ENCODE results near the gene MYOCOS. TPM values are rescaled to one million over a fixed set of nuclear protein-coding genes. Genes with fewer than 3 reads are reported as not detected.
"Not testable (repeated sequence)": the region's sequence is repeated elsewhere in the genome, so short reads cannot be mapped to it uniquely, and the experiment has no call there.

Gene MYOCOS
- total RNA-seq, 2 donors from 2014 or later = not detected

- no peaks in the 10 kb centered on the region for H3K27me3 ChIP-seq
- peak in 1 of 2 donors; percentile 5 for TF ChIP-seq CTCF (IDR thresholded peaks at IDR 0.05)
- no peaks in the 10 kb centered on the region for H3K9me3 ChIP-seq
- peaks cover 0 to 37% of the 10 kb centered on the region in 2 donors for H3K4me1 ChIP-seq
- H3K27ac ChIP-seq = peak overlapping the region; percentile 72 to 75
- DNase-seq (ENCODE audit: low spot score) = no peak
- H3K4me3 ChIP-seq = peak overlapping the region in 1 of 2 donors; percentile 24
- no peaks in the 10 kb centered on the region for H3K36me3 ChIP-seq
Measured at GRCh38 chr1:171655746-171656116, 33.7 kb downstream of the MYOCOS start.

DNA sequence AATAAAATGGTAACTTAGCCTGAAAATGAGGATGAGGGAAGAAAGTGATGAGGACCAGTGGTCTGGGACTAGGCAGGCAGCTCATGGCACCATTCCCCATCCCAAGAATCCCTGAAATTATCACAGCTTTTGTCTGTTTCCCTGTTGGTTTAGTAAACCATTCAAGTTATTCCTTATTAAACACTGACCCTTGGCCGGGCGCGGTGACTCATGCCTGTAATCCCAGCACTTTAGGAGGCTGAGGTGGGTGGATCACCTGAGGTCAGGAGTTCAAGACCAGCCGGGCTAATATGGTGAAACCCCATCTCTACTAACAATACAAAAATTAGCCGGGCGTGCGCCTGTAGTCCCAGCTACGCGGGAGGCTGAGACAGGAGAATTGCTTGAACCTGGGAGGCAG is 34.2 kb downstream of the MYOCOS start:
- not testable (repeated sequence) for H3K9me3 ChIP-seq; H3K27me3 ChIP-seq; H3K36me3 ChIP-seq; DNase-seq (ENCODE audit: low spot score); H3K4me3 ChIP-seq
- Histone ChIP-seq H3K4me1 (peaks cover 0 to 37% of the 10 kb centered on the region in 2 donors), H3K27ac (peak overlapping the region in 1 of 2 donors; percentile 75)

DNA sequence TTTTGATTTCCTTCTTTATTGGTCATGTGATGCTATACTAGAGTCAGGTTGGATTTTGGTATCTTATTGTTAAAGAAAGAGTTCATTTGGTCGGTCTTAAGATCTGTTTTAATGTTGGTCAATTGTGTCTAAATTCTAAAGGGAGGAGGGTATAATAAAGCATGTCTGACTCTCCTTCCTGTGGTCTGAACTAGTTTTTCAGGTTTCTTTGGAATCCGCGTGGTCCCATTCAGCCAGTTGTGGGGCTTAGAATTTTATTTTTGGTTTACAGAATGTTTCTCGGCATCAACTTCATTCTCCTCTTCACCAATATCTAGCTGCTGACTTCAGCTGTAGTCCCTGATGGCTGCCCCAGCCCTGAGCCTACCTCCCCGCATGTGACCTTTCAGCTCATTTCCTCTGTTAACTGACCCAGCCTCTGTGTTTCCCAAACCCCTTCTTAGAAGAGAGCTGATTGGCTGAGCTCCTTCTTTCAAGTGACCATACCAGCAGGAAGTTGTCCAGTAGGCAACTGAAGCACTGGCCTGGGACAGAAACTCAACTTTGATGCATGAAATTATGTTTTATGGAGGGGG is 39.1 kb downstream of the MYOCOS start:
- peaks cover 0 to 22% of the 10 kb centered on the region in 2 donors for H3K4me1 ChIP-seq
- no peak for TF ChIP-seq CTCF (IDR thresholded peaks at IDR 0.05)
- H3K9me3 ChIP-seq = no peaks in the 10 kb centered on the region
- H3K4me3 ChIP-seq = no peak overlapping the region
- no peaks in the 10 kb centered on the region for H3K27me3 ChIP-seq
- DNase-seq (ENCODE audit: low spot score) = no peak
- no peak overlapping the region for H3K27ac ChIP-seq
- H3K36me3 ChIP-seq = no peaks in the 10 kb centered on the region

DNA sequence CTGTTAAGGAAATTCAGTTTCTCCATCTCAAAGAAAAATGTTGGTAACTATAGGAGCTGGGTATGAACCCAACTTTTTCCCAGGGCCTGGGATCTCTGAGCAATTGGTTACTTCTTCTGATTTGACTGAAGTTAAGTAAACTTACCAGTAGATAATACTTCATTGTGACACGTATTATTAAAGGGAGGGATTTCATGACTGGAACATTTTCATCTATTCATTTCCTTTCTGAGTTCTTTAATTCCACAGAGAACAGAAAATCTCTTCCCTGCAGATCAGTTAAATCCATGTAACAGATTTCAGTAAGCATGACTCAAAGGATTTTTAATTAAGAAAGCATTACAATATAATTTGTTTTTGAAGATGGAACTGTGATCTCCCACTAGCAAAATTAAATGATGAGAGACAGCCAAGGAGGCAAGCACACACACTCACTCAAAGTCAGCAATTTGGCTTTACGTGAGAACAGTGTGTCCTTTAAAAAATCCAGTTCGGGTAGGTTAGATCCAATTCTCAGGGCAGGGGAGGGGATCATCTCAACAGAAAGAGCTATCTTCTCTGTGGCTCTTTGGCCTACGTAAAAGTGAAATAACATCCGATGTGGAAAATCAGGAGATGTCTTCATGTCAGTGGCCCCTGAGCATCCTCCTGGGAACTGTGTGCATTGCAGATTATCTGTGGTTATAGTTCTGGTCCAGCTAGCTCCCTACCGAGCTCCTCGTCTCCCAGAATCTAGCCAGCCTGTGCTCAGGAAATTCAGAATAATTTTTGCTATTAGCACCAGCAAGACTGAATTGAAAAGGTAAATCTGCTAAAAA is 41.2 kb downstream of the MYOCOS start:
- DNase-seq (ENCODE audit: low spot score) = no peak
- H3K4me3 ChIP-seq = no peak overlapping the region
- H3K27ac ChIP-seq = peak overlapping the region; percentile 17 to 41
- no peaks in the 10 kb centered on the region for H3K27me3 ChIP-seq
- H3K9me3 ChIP-seq = no peaks in the 10 kb centered on the region
- H3K4me1 ChIP-seq = peaks cover 0 to 22% of the 10 kb centered on the region in 2 donors
- TF ChIP-seq CTCF (IDR thresholded peaks at IDR 0.05) = no peak
- H3K36me3 ChIP-seq = no peaks in the 10 kb centered on the region

- H3K4me3 ChIP-seq = no peak overlapping the region
- peak overlapping the region; percentile 17 to 41 for H3K27ac ChIP-seq
- H3K9me3 ChIP-seq = no peaks in the 10 kb centered on the region
- no peak for TF ChIP-seq CTCF (IDR thresholded peaks at IDR 0.05)
- H3K36me3 ChIP-seq = no peaks in the 10 kb centered on the region
- H3K27me3 ChIP-seq = no peaks in the 10 kb centered on the region
- DNase-seq (ENCODE audit: low spot score) = no peak
- H3K4me1 ChIP-seq = peaks cover 0 to 22% of the 10 kb centered on the region in 2 donors
Measured at GRCh38 chr1:171663854-171664575, 42.0 kb downstream of the MYOCOS start.

- H3K9me3 ChIP-seq = no peaks in the 10 kb centered on the region
- no peaks in the 10 kb centered on the region for H3K27me3 ChIP-seq
- no peak for DNase-seq (ENCODE audit: low spot score)
- H3K4me1 ChIP-seq = peaks cover 0 to 22% of the 10 kb centered on the region in 2 donors
- H3K27ac ChIP-seq = no peak overlapping the region
- H3K4me3 ChIP-seq = no peak overlapping the region
- H3K36me3 ChIP-seq = no peaks in the 10 kb centered on the region
- no peak for TF ChIP-seq CTCF (IDR thresholded peaks at IDR 0.05)
Measured at GRCh38 chr1:171664976-171665375, 42.9 kb downstream of the MYOCOS start.

Measured in right atrium auricular region (tissue), 2 donors.